CD14-positive monocyte (primary cell): ENCODE measurements around the gene ERCC1. TPM values are rescaled to one million over a fixed set of nuclear protein-coding genes. Genes with fewer than 3 reads are reported as not detected.

ENCODE experiments used
- DNase-seq, 3 donors: peaks; one replicate each; pipeline ENCODE4 v3.0.0-alpha.2; 2011 to 2022
- H2AFZ ChIP-seq: 2 replicates; pipeline ENCODE4 v1.6.0; 2012; ENCODE audit warnings: mild to moderate bottlenecking, low read depth, low read length, inconsistent platforms; ENCODE audit not compliant: insufficient read depth, poor library complexity, severe bottlenecking
- H3K27ac ChIP-seq, 2 donors: 1 replicate in 1 of 2; 2 replicates in 1 of 2; pipeline ENCODE4 v1.5.1; 2012 to 2013; ENCODE audit warnings: low read length in 2 of 2, control low read depth in 1 of 2, inconsistent platforms in 1 of 2, low read depth in 1 of 2, mild to moderate bottlenecking in 1 of 2
- H3K27me3 ChIP-seq, 2 donors: one replicate each; pipeline versions ENCODE4 v1.6.0 to v1.6.1; 2011 to 2013; ENCODE audit warnings: low read length in 2 of 2; ENCODE audit not compliant: control insufficient read depth in 2 of 2, insufficient read depth in 2 of 2
- H3K36me3 ChIP-seq, 2 donors: replicated peaks in 1 of 2; 1 replicate in 1 of 2; 2 replicates in 1 of 2; pipeline versions ENCODE4 v1.5.1 to v1.6.1; 2012 to 2013; ENCODE audit warnings: low read length in 2 of 2, control low read depth in 1 of 2, inconsistent platforms in 1 of 2, mild to moderate bottlenecking in 1 of 2; ENCODE audit not compliant: insufficient read depth in 2 of 2, control insufficient read depth in 1 of 2
- H3K4me1 ChIP-seq, 2 donors: 1 replicate in 1 of 2; 2 replicates in 1 of 2; pipeline versions ENCODE4 v1.5.1 to v1.6.1; 2012 to 2013; ENCODE audit warnings: low read length in 2 of 2, control low read depth in 1 of 2, inconsistent platforms in 1 of 2, mild to moderate bottlenecking in 1 of 2, moderate library complexity in 1 of 2; ENCODE audit not compliant: insufficient read depth in 2 of 2, control insufficient read depth in 1 of 2
- H3K4me2 ChIP-seq: replicated peaks from 2 replicates; pipeline ENCODE3; 2012; ENCODE audit warnings: low read length, moderate library complexity, mild to moderate bottlenecking; ENCODE audit not compliant: poor library complexity, severe bottlenecking; ENCODE audit errors: extremely low read depth
- H3K4me3 ChIP-seq, 3 experiments: fragments of 200-600 bp in 1 of 3; sonication (generic) in 1 of 3; replicated peaks in 1 of 3; 1 replicate in 2 of 3; 2 replicates in 1 of 3; pipeline ENCODE4 v1.5.1; 2011 to 2013; ENCODE audit warnings: low read length in 3 of 3, mild to moderate bottlenecking in 3 of 3, control low read depth in 2 of 3, low read depth in 2 of 3, inconsistent platforms in 1 of 3, moderate library complexity in 1 of 3
- H3K79me2 ChIP-seq: 2 replicates; pipeline ENCODE4 v1.6.0; 2012; ENCODE audit warnings: mild to moderate bottlenecking, control low read depth, inconsistent platforms, low read length, moderate library complexity; ENCODE audit not compliant: insufficient read depth
- H3K9ac ChIP-seq: 2 replicates; pipeline ENCODE4 v1.6.0; 2017; ENCODE audit warnings: low read length, mild to moderate bottlenecking; ENCODE audit not compliant: insufficient read depth, poor library complexity, severe bottlenecking
- H3K9me3 ChIP-seq, 2 donors: replicated peaks in 1 of 2; 1 replicate in 1 of 2; 2 replicates in 1 of 2; pipeline versions ENCODE4 v1.5.1 to v1.6.1; 2012 to 2013; ENCODE audit warnings: low read length in 2 of 2, control low read depth in 1 of 2; ENCODE audit not compliant: control insufficient read depth in 1 of 2, insufficient read depth in 1 of 2
- H4K20me1 ChIP-seq: 2 replicates; pipeline ENCODE4 v1.6.0; 2012; ENCODE audit warnings: mild to moderate bottlenecking, low read length, control low read depth, moderate library complexity; ENCODE audit not compliant: insufficient read depth
- H3K27ac Mint-ChIP-seq, 7 donors: one replicate each; pipeline ENCODE4 v1.8.0; 2020; ENCODE audit warnings: mild to moderate bottlenecking in 7 of 7, mixed read lengths in 7 of 7, moderate library complexity in 6 of 7, inconsistent platforms in 2 of 7
- H3K27me3 Mint-ChIP-seq, 3 donors: one replicate each; pipeline ENCODE4 v1.8.0; 2021 to 2022; ENCODE audit warnings: low read depth in 3 of 3, mild to moderate bottlenecking in 3 of 3, mixed read lengths in 3 of 3, moderate library complexity in 3 of 3, inconsistent platforms in 1 of 3
- H3K36me3 Mint-ChIP-seq, 2 donors: one replicate each; pipeline ENCODE4 v1.8.0; 2020; ENCODE audit warnings: mixed read lengths in 2 of 2, inconsistent platforms in 1 of 2, mild to moderate bottlenecking in 1 of 2
- H3K4me1 Mint-ChIP-seq: one replicate; pipeline ENCODE4 v1.8.0; 2020; ENCODE audit warnings: mild to moderate bottlenecking, mixed read lengths
- H3K4me3 Mint-ChIP-seq, 2 donors: one replicate each; pipeline ENCODE4 v1.8.0; 2020; ENCODE audit warnings: mild to moderate bottlenecking in 2 of 2, mixed read lengths in 2 of 2, moderate library complexity in 1 of 2
- H3K9me3 Mint-ChIP-seq, 7 donors: one replicate each; pipeline ENCODE4 v1.8.0; 2020 to 2022; ENCODE audit warnings: mixed read lengths in 7 of 7, mild to moderate bottlenecking in 6 of 7, moderate library complexity in 6 of 7, inconsistent platforms in 2 of 7
- CTCF ChIP-seq: fragments of 200-600 bp; IDR thresholded peaks from one replicate; pipeline ENCODE4 v1.8.0; 2022; ENCODE audit warnings: antibody characterized with exemption, mild to moderate bottlenecking
- WGBS: methylation state at CpG from one replicate; pipeline ENCODE4 v1.1.5; 2013; ENCODE audit warnings: missing lambda C conversion rate; ENCODE audit not compliant: insufficient coverage; 5-methylcytosine and 5-hydroxymethylcytosine counted together
- intact Hi-C, 2 donors: fragments of 100-400 bp; cut with micrococcal nuclease; formaldehyde crosslinking; loops; one replicate each; pipeline versions ENCODE4 v1.15.0 to v1.15.1; 2023
- polyA plus RNA-seq, 3 donors: library from polyadenylated mRNA; depleted of rRNA in 1 of 3; unstranded in 2 of 3; stranded (reverse) in 1 of 3; fragments of 300-500 nt in 2 of 3; fragments of >200 nt in 1 of 3; fragmentation: Illumina TruSeq in 2 of 3; gene quantifications; 1 replicate in 2 of 3; 2 replicates in 1 of 3; pipeline ENCODE4 v1.2.3, GENCODE V29; 2012 to 2021

ERCC1 gene
- polyA plus RNA-seq, 3 donors = 62.2 to 78.2 (median 74.6) TPM

GRCh38 chr19:45428384-45429231 is 4.9 kb upstream of the ERCC1 start:
- no peaks in the 10 kb centered on the region for H3K36me3 ChIP-seq
- peaks cover 46 to 61% of the 10 kb centered on the region in 2 donors for H3K4me1 ChIP-seq
- H3K4me2 ChIP-seq = peak overlapping the region; percentile 79
- H3K9me3 Mint-ChIP-seq = peaks cover 0 to 5% (median 0%) of the 10 kb centered on the region in 7 donors
- no peaks in the 10 kb centered on the region for H4K20me1 ChIP-seq
- peaks cover 9 to 18% (median 15%) of the 10 kb centered on the region in 3 donors for H3K27me3 Mint-ChIP-seq
- peak overlapping the region; percentile 41 for H3K9ac ChIP-seq
- intact Hi-C loops = loop anchor here in 1 of 2 donors (2.0 kb wide), 1 partner anchor 14 kb away; no protein-coding TSS in a partner anchor
- no peaks in the 10 kb centered on the region for H3K9me3 ChIP-seq
- H3K79me2 ChIP-seq = peaks cover under 1% of the 10 kb centered on the region
- WGBS = under 1% methylated on average over 54 of the region's 73 CpGs
- DNase-seq = peak; percentile 52 to 71 (median 60)
- peak overlapping the region in 1 of 2 donors; percentile 22 for H3K27ac ChIP-seq
- peaks cover 49% of the 10 kb centered on the region for H3K4me1 Mint-ChIP-seq
- peak overlapping the region; percentile 75 to 88 for H3K4me3 Mint-ChIP-seq
- peaks cover 3 to 5% of the 10 kb centered on the region in 2 donors for H3K27me3 ChIP-seq
- H3K4me3 ChIP-seq = peak overlapping the region; percentile 15 to 65 (median 27)
- peak; percentile 30 for TF ChIP-seq CTCF
- H3K36me3 Mint-ChIP-seq = peaks cover 0 to 3% of the 10 kb centered on the region in 2 donors
- peak overlapping the region in 6 of 7 donors; percentile 73 to 89 (median 83) for H3K27ac Mint-ChIP-seq
- H2AFZ ChIP-seq = peak overlapping the region; percentile 74

DNA sequence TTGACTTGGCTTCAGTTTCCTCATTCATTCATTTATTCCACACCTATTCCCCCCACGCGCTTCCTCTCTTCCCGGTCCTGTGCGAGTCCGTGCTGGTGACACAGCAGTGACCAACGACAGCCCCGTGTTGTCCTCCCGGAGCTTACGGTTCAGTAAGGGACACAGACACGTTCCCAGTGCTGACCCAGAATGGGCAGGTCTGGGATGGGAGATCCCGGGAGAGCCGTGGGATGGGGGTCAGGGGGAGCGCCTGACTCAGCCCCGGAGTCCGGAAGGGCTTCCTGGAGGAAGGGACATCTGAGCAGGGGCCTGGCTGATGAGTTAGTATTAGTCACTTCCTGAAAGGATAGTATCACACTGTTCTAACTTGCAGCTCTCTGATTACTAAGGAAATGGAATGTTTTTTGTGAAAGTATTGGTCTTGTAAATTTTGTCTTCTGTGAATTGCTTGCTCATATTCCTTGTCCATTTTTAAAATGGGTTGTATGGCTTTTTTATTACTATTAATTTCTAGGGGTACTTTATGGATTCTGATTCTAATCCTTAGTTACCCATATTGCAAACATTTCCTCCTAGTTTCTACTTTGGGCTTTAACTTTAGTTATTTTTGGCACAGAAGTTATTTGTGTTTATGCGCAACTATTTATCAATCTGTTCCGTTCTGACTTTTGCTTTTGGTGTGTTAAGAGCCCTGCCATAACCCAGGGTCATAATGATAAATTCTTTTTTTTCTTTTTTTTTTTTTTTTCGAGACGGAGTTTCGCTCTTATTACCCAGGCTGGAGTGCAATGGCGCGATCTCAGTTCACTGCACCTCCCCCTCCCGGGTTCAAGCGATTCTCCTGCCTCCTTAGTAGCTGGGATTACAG is 708 bp upstream of the ERCC1 start:
- H2AFZ ChIP-seq = peak overlapping the region; percentile 86
- peaks cover 65% of the 10 kb centered on the region for H3K4me1 Mint-ChIP-seq

More for the DNA sequence above, 708 bp upstream of the ERCC1 start:
- 0% methylated on average over 15 of the region's 24 CpGs for WGBS
- no peak for TF ChIP-seq CTCF
- Mint-ChIP-seq H3K4me3 (peak overlapping the region; percentile 92 to 93), H3K27me3 (peaks cover 9 to 15% (median 15%) of the 10 kb centered on the region in 3 donors), H3K27ac (peak overlapping the region; percentile 93 to 99 (median 96)), H3K36me3 (peaks cover 15 to 19% of the 10 kb centered on the region in 2 donors), H3K9me3 (peaks cover 0 to 5% (median 0%) of the 10 kb centered on the region in 7 donors)
- Histone ChIP-seq H3K79me2 (peaks cover 26% of the 10 kb centered on the region), H3K27ac (peak overlapping the region; percentile 88 to 94), H3K9me3 (no peaks in the 10 kb centered on the region), H3K4me3 (peak overlapping the region; percentile 66 to 93 (median 76)), H4K20me1 (no peaks in the 10 kb centered on the region), H3K27me3 (peaks cover 3 to 5% of the 10 kb centered on the region in 2 donors), H3K9ac (peak overlapping the region; percentile 73), H3K4me1 (peaks cover 58 to 82% of the 10 kb centered on the region in 2 donors), H3K4me2 (peak overlapping the region; percentile 85), H3K36me3 (peaks cover 4 to 9% of the 10 kb centered on the region in 2 donors)
- DNase-seq = peak; percentile 77 to 97 (median 95)
- intact Hi-C loops = no loop called here
